Type B pancreatic cell (in vitro differentiated cells): ENCODE data around the gene MAN2C1. TPM values are rescaled to one million over a fixed set of nuclear protein-coding genes. Genes with fewer than 3 reads are reported as not detected.

ENCODE experiments used
- DNase-seq: peaks from one replicate; pipeline ENCODE4 v3.0.0; 2021; ENCODE audit warnings: mixed read lengths; ENCODE audit not compliant: unreplicated experiment; ENCODE audit errors: extremely low spot score
- H3K27ac Mint-ChIP-seq: 2 replicates; pipeline ENCODE4 v1.8.0; 2021; ENCODE audit warnings: mild to moderate bottlenecking, mixed read lengths
- H3K27me3 Mint-ChIP-seq: 2 replicates; pipeline ENCODE4 v1.8.0; 2021; ENCODE audit warnings: mixed read lengths
- H3K36me3 Mint-ChIP-seq: 2 replicates; pipeline ENCODE4 v1.8.0; 2021; ENCODE audit warnings: mixed read lengths
- H3K4me1 Mint-ChIP-seq: one replicate; pipeline ENCODE4 v1.8.0; 2021; ENCODE audit warnings: mixed read lengths; ENCODE audit not compliant: unreplicated experiment
- H3K4me3 Mint-ChIP-seq: 2 replicates; pipeline ENCODE4 v1.8.0; 2021; ENCODE audit warnings: mild to moderate bottlenecking, mixed read lengths
- H3K9me3 Mint-ChIP-seq: 2 replicates; pipeline ENCODE4 v1.8.0; 2021; ENCODE audit warnings: mixed read lengths
- total RNA-seq: library from RNA; stranded (reverse); gene quantifications from 2 replicates; pipeline ENCODE4 v1.2.1, GENCODE V29; 2021; ENCODE audit warnings: low replicate concordance
- TF ChIP-seq, protein P1 (sequence below): fragments of 200-600 bp; sonication (generic); conservative IDR thresholded peaks from 2 replicates; pipeline ENCODE4 v1.5.0; 2021; ENCODE audit warnings: antibody characterized with exemption, mild to moderate bottlenecking

The MAN2C1 gene
- total RNA-seq, 1 donor from 2014 or later, result 220 TPM

DNA sequence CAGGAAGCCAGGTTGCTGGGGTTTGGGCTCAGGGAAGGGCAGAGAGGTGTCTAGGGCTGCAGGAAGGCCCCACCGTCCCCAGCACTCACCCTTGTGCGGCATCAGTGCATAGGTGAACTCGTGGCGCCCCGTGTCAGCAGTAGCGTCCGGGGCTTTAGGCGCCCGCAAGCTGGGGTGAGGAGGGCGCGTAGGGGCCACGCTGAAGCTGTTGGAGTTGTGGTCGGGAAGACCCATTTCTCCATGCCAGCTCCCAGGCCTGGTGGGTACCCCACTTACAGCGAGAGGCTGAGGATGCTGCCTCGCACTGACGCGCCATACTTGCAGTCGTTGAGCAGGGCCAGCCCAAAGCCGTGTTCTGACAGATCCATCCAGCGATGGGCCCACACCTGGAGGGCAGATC lies 11.9 kb downstream of the MAN2C1 start:
- TF ChIP-seq, protein P1, sequence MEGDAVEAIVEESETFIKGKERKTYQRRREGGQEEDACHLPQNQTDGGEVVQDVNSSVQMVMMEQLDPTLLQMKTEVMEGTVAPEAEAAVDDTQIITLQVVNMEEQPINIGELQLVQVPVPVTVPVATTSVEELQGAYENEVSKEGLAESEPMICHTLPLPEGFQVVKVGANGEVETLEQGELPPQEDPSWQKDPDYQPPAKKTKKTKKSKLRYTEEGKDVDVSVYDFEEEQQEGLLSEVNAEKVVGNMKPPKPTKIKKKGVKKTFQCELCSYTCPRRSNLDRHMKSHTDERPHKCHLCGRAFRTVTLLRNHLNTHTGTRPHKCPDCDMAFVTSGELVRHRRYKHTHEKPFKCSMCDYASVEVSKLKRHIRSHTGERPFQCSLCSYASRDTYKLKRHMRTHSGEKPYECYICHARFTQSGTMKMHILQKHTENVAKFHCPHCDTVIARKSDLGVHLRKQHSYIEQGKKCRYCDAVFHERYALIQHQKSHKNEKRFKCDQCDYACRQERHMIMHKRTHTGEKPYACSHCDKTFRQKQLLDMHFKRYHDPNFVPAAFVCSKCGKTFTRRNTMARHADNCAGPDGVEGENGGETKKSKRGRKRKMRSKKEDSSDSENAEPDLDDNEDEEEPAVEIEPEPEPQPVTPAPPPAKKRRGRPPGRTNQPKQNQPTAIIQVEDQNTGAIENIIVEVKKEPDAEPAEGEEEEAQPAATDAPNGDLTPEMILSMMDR, result no peak
- Mint-ChIP-seq H3K27me3 (no peaks in the 10 kb centered on the region), H3K27ac (no peak overlapping the region), H3K4me3 (no peak overlapping the region), H3K9me3 (no peaks in the 10 kb centered on the region), H3K4me1 (no peaks in the 10 kb centered on the region), H3K36me3 (no peaks in the 10 kb centered on the region)
- peak; percentile 63 for DNase-seq

DNA sequence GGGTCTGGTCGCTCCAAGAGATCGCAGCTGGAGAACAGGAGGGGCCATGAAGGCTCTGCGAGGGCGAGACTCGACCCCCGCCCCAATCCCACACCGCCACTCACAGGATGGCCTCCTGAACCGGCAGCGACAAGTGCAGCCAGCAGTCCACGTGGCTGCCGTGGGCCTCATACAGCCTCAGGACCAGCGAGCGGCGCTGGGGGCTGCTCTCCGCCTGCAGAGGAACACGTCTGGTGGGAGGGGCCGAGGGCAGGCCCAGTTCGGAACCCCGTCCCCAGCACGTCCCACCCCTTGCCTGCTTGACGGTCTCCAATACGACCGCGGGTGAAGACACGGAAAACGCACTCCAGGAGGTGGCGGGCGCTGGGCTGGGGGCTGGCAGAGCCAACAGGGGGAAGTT lies 12.4 kb downstream of the MAN2C1 start:
- Mint-ChIP-seq H3K9me3 (no peaks in the 10 kb centered on the region), H3K4me1 (no peaks in the 10 kb centered on the region), H3K4me3 (no peak overlapping the region), H3K27me3 (no peaks in the 10 kb centered on the region), H3K27ac (no peak overlapping the region), H3K36me3 (no peaks in the 10 kb centered on the region)
- TF ChIP-seq, protein P1, result no peak
- peak; percentile 37 for DNase-seq

DNA sequence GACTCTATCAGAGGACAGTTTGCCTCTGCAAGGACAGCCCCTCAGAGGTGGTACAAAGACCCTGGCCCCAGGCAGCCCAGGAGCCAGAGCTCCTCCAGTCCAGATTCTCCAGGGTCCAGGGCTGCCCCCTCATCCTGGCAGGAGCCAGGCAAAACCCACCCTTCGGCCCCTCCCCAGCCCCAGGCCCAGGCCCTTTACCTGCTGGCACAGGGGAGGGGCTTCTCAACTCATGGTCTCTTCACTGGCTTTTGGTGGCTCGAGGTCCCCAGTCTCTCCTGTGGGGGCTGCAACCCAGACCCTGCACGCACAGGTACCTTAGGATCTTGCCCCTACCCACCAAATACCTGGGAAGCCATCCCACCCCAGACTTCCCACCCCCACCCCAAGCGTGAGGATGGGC lies 13.0 kb downstream of the MAN2C1 start:
- TF ChIP-seq, protein P1, result no peak

DNA sequence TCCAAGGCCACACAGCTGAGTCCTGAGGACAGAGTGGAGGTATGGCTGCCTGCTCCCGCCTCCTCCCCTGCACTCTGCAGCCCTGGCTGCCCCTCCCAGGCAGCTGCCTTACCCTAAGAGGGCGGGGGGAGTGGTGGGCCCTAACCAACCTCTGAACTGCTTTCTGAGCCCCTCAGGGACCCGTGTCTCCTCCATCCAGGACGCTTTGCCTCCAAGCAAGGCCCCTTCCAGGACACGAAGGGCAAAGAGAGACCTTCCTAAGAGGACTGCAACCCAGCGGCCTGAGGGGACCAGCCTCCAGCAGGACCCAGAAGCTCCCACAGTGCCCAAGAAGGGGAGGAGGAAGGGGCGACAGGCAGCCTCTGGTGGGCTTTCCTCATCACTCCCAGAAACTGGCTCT lies 14.0 kb downstream of the MAN2C1 start:
- DNase-seq, result no peak
- H3K4me1 Mint-ChIP-seq, result no peaks in the 10 kb centered on the region
- H3K4me3 Mint-ChIP-seq, result no peak overlapping the region
- H3K36me3 Mint-ChIP-seq, result no peaks in the 10 kb centered on the region
- no peaks in the 10 kb centered on the region for H3K27me3 Mint-ChIP-seq
- H3K27ac Mint-ChIP-seq, result no peak overlapping the region
- TF ChIP-seq, protein P1, result no peak
- no peaks in the 10 kb centered on the region for H3K9me3 Mint-ChIP-seq

More for the DNA sequence above, 13.0 kb downstream of the MAN2C1 start:
- Mint-ChIP-seq H3K27me3 (no peaks in the 10 kb centered on the region), H3K27ac (no peak overlapping the region), H3K4me3 (no peak overlapping the region), H3K4me1 (no peaks in the 10 kb centered on the region), H3K9me3 (no peaks in the 10 kb centered on the region), H3K36me3 (no peaks in the 10 kb centered on the region)
- DNase-seq, result no peak

DNA sequence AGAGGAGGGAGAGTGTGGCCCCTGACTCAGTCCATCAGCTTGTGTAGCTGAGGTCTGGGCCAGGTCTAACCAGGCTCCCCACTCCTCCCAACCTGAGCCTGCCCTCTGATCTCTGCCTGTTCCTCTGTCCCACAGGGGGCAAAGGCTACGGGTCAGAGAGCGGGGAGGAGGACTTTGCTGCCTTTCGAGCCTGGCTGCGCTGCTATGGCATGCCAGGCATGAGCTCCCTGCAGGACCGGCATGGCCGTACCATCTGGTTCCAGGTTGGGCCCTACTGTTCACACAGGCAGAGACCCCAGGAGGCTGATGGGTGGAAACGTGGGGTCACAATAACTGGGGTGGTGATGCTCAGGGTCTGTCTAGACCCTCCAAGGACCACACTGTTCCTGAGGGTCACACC lies 14.8 kb downstream of the MAN2C1 start:
- no peak overlapping the region for H3K4me3 Mint-ChIP-seq
- H3K36me3 Mint-ChIP-seq, result no peaks in the 10 kb centered on the region
- no peaks in the 10 kb centered on the region for H3K9me3 Mint-ChIP-seq
- TF ChIP-seq, protein P1, result no peak
- no peaks in the 10 kb centered on the region for H3K4me1 Mint-ChIP-seq
- no peak overlapping the region for H3K27ac Mint-ChIP-seq
- no peaks in the 10 kb centered on the region for H3K27me3 Mint-ChIP-seq
- no peak for DNase-seq
